ENCODE measurements around the gene CDK5. TPM values are rescaled to one million over a fixed set of nuclear protein-coding genes. Genes with fewer than 3 reads are reported as not detected.

Gene CDK5
- total and polyA plus RNA-seq, 2 donors (not counting 1 experiment from before 2014, with no cell fraction given) = 8.2 to 8.4 TPM

- Histone ChIP-seq H3K36me3 (replicated peaks in 1 of 2; ENCODE audit: control extremely low read depth in 1 of 2, control insufficient read depth in 1 of 2, extremely low read depth in 1 of 2, insufficient read depth in 2 of 2, low read length in 1 of 2) (peaks cover 0 to 10% of the 10 kb centered on the region in 2 experiments), H3K27ac (ENCODE audit: low read length in 2 of 2) (peak within 1 kb of the TSS; percentile 68 to 92), H3K27me3 (replicated peaks in 1 of 4; ENCODE audit: control extremely low read depth in 1 of 4, control insufficient read depth in 3 of 4, insufficient read depth in 4 of 4, low read length in 3 of 4) (peaks cover 0 to 20% (median 8%) of the 10 kb centered on the region in 4 experiments), H3K4me3 (ENCODE audit: control extremely low read depth in 1 of 5, extremely low read depth in 1 of 5, insufficient read depth in 1 of 5, low read depth in 2 of 5, low read length in 4 of 5) (peak within 1 kb of the TSS; percentile 58 to 92 (median 89)), H3K9ac (ENCODE audit: low read length) (peak within 1 kb of the TSS; percentile 85), H3K9me3 (ENCODE audit: control extremely low read depth in 1 of 3, control insufficient read depth in 2 of 3, insufficient read depth in 1 of 3, low read length in 2 of 3) (no peaks in the 10 kb centered on the region), H4K20me1 (ENCODE audit: control insufficient read depth, insufficient read depth, low read length, poor library complexity, severe bottlenecking) (peaks cover 26% of the 10 kb centered on the region), H3K4me2 (replicated peaks; ENCODE audit: low read depth, low read length, poor library complexity, severe bottlenecking) (peak within 1 kb of the TSS; percentile 95), H3K4me1 (ENCODE audit: control insufficient read depth in 2 of 2, insufficient read depth in 2 of 2, low read length in 2 of 2) (peaks cover 42 to 52% of the 10 kb centered on the region in 2 donors), H2AFZ (ENCODE audit: insufficient read depth, low read depth, low read length, poor library complexity, severe bottlenecking) (peak within 1 kb of the TSS; percentile 92), H3K79me2 (ENCODE audit: control insufficient read depth, insufficient read depth, low read length) (peaks cover 39% of the 10 kb centered on the region)
- DNase-seq = peak; percentile 90
- ATAC-seq (ENCODE audit: low read depth) = peak; percentile 82
- TF ChIP-seq EZH2 (IDR thresholded peaks at IDR 0.05; ENCODE audit: borderline replicate concordance, insufficient read depth, low read depth, low read length, poor library complexity, severe bottlenecking) = no peak
- TF ChIP-seq, protein P1, sequence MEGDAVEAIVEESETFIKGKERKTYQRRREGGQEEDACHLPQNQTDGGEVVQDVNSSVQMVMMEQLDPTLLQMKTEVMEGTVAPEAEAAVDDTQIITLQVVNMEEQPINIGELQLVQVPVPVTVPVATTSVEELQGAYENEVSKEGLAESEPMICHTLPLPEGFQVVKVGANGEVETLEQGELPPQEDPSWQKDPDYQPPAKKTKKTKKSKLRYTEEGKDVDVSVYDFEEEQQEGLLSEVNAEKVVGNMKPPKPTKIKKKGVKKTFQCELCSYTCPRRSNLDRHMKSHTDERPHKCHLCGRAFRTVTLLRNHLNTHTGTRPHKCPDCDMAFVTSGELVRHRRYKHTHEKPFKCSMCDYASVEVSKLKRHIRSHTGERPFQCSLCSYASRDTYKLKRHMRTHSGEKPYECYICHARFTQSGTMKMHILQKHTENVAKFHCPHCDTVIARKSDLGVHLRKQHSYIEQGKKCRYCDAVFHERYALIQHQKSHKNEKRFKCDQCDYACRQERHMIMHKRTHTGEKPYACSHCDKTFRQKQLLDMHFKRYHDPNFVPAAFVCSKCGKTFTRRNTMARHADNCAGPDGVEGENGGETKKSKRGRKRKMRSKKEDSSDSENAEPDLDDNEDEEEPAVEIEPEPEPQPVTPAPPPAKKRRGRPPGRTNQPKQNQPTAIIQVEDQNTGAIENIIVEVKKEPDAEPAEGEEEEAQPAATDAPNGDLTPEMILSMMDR (IDR thresholded peaks at IDR 0.05) = no peak
- Mint-ChIP-seq H3K4me1 (peaks cover 52% of the 10 kb centered on the region), H3K4me3 (peak within 1 kb of the TSS; percentile 87), H3K27ac (peak within 1 kb of the TSS; percentile 88), H3K27me3 (peaks cover 11% of the 10 kb centered on the region), H3K9me3 (ENCODE audit: insufficient read depth) (no peaks in the 10 kb centered on the region)
- intact Hi-C loops (cut with micrococcal nuclease) = loop anchor here (1.0 to 10.0 kb wide), 7 partner anchors 21 to 1308 kb away; partner anchors contain the start of genes KCNH2, NUB1, SLC4A2 and ZNF467
- ChIA-PET POLR2A (interaction anchor here (1.2 kb wide), 1 partner anchor 52 kb away, joined by 8 read pairs; the partner anchor contains the start of gene ABCB8), CTCF (interaction anchor here (0.9 to 1.6 kb wide), 2 partner anchors 22 to 44 kb away, joined by 4 to 6 read pairs; no protein-coding TSS in a partner anchor)
- WGBS (ENCODE audit: insufficient coverage) = 3% methylated on average over 65 of the region's 66 CpGs
Measured at GRCh38 chr7:151080522-151081169, 22.9 kb upstream of the CDK5 start, which contains the start of gene FASTK. FASTK (minus strand) TSS chr7:151080809; CDS start chr7:151080766, 43 bp downstream.
